ENCODE data around the gene USH2A. TPM values are rescaled to one million over a fixed set of nuclear protein-coding genes. Genes with fewer than 3 reads are reported as not detected.

The USH2A gene
- total RNA-seq, 4 donors from 2014 or later = not detected

- no peak for TF ChIP-seq CTCF (IDR thresholded peaks at IDR 0.05)
- DNase-seq (ENCODE audit: low spot score) (no peak), ATAC-seq (ENCODE audit: low FRiP score) (no peak)
These were observed 92.0 kb downstream of the USH2A start for GRCh38 chr1:216331211-216331610.

- DNase-seq (ENCODE audit: low spot score) = no peak
- ATAC-seq (ENCODE audit: low FRiP score) = no peak
- TF ChIP-seq CTCF (IDR thresholded peaks at IDR 0.05) = no peak
These were observed 93.0 kb downstream of the USH2A start for GRCh38 chr1:216330262-216330661.

GRCh38 chr1:216325946-216326345, 97.3 kb downstream of the USH2A start:
- DNase-seq (ENCODE audit: low spot score) (no peak), ATAC-seq (ENCODE audit: low FRiP score) (no peak)
- no peak for TF ChIP-seq CTCF (IDR thresholded peaks at IDR 0.05)

- no peak for TF ChIP-seq CTCF (IDR thresholded peaks at IDR 0.05)
- DNase-seq (ENCODE audit: low spot score) (no peak), ATAC-seq (ENCODE audit: low FRiP score) (no peak)
These were observed 97.9 kb downstream of the USH2A start for GRCh38 chr1:216325336-216325735.

- TF ChIP-seq CTCF (IDR thresholded peaks at IDR 0.05) = no peak
These were observed 99.9 kb downstream of the USH2A start for GRCh38 chr1:216323344-216323743.

GRCh38 chr1:216314379-216315095, 108.7 kb downstream of the USH2A start:
- no peak for TF ChIP-seq CTCF (IDR thresholded peaks at IDR 0.05)
- ATAC-seq (ENCODE audit: low FRiP score) (no peak), DNase-seq (ENCODE audit: low spot score) (no peak)

More at GRCh38 chr1:216323344-216323743, 99.9 kb downstream of the USH2A start:
- no peak for DNase-seq (ENCODE audit: low spot score)
- ATAC-seq (ENCODE audit: low FRiP score) = no peak

- DNase-seq (ENCODE audit: low spot score) = no peak
- no peak for ATAC-seq (ENCODE audit: low FRiP score)
- TF ChIP-seq CTCF (IDR thresholded peaks at IDR 0.05) = no peak
These were observed 112.5 kb downstream of the USH2A start for GRCh38 chr1:216310776-216311175.
